Panc1 (cell line): ENCODE results near the gene EEA1.

Experiments used
- POLR2AphosphoS5 ChIP-seq: IDR thresholded peaks from 2 replicates; pipeline ENCODE4 v1.6.1; 2012; ENCODE audit warnings: mild to moderate bottlenecking, low read depth, low read length, moderate library complexity
- TCF7L2 ChIP-seq: IDR thresholded peaks from 2 replicates; pipeline ENCODE4 v1.6.1; 2011; ENCODE audit warnings: mild to moderate bottlenecking, low read depth, low read length, inconsistent platforms
- TF ChIP-seq, protein P1 (sequence below): fragments of 450-650 bp; IDR thresholded peaks from 2 replicates; pipeline ENCODE4 v1.5.1; 2017; ENCODE audit warnings: mild to moderate bottlenecking

DNA sequence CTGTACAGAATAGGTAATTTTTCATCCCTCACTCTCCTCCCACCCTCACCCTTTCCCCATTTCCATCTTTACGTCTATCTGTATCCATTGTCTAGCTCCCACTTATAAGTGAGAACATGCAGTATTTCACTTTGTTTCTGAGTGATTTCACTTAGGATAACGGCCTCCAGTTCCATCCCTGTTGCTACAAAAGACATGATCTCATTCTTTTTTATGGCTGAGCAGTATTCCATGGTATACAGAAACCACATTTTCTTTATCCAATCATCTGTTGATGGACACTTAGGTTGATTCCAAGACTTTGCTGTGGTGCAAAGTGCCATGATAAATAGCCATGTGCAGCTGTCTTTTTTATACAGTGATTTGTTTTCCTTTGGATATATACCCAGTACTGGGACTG lies 16.4 kb downstream of the EEA1 start:
- TF ChIP-seq, protein P1, sequence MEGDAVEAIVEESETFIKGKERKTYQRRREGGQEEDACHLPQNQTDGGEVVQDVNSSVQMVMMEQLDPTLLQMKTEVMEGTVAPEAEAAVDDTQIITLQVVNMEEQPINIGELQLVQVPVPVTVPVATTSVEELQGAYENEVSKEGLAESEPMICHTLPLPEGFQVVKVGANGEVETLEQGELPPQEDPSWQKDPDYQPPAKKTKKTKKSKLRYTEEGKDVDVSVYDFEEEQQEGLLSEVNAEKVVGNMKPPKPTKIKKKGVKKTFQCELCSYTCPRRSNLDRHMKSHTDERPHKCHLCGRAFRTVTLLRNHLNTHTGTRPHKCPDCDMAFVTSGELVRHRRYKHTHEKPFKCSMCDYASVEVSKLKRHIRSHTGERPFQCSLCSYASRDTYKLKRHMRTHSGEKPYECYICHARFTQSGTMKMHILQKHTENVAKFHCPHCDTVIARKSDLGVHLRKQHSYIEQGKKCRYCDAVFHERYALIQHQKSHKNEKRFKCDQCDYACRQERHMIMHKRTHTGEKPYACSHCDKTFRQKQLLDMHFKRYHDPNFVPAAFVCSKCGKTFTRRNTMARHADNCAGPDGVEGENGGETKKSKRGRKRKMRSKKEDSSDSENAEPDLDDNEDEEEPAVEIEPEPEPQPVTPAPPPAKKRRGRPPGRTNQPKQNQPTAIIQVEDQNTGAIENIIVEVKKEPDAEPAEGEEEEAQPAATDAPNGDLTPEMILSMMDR: no peak
- TF ChIP-seq POLR2AphosphoS5 (no peak), TCF7L2 (no peak)
